ENCODE results near the gene NCK2.
"Not testable (repeated sequence)": the region's sequence is repeated elsewhere in the genome, so short reads cannot be mapped to it uniquely, and the experiment has no call there.

The NCK2 gene

DNA sequence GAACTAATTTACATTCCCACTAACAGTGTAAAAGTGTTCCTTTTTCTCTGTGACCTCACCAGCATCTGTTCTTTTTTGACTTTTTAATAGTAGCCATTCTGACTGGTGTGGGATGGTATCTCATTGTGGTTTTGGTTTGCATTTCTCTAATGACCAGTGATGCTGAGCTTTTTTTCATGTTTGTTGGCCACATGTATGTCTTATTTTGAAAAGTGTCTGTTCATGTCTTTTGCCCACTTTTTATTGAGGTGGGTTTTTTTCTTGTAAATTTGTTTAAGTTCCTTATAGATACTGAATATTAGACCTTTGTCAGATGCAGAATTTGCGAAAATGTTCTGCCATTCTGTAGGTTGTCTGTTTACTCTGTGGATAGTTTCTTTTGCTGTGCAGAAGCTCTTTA is 153.0 kb downstream of the NCK2 start:
- not testable (repeated sequence) for DNase-seq

DNA sequence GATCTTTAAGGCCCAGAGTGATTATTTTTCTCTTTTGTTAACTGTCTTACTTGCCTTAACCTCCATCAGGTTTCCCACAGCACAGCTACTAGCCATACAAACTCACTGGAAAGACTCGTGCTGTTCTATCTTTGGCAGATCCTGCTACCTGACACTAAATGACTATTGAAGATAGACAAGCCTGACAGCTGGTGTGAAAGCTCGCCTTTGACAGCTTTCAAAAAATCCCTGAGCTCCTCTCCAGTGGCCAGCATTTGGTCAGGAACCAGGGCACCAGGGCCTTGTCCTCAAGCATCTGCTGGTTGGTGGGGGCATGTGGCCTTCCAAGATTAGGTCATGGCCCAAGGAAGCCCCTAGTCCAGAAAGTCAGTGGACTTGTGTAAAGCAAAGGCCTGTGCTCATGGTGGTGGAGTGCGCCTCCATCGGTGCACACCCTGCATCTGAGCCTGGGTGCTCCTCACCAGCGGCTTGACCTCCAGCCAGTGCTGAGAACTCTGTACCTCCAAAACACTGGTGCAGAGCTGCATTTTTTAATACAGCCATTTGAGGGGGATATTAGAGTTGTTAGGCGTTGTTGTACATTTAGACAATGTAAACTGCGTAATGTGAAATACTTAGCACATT is 158.5 kb downstream of the NCK2 start:
- no peak for DNase-seq

DNA sequence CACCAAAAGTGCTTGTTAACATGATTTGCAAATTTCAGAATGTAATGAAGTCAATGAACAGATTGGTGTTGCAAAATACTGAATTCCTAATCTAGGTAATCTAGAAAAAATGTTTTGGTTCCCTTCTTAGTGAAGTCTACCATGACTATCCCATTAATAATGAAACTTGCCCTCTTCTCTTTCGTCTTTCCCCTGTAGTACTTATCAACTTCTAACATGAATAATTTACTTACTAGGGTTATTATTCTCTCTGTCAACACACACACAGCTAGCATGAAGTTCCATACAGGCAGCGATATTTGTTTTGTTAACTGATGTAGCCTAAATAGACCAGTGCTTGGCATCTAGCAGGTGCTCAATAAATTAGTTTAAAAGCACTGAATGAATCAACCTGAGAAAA is 160.2 kb downstream of the NCK2 start:
- DNase-seq: no peak

DNA sequence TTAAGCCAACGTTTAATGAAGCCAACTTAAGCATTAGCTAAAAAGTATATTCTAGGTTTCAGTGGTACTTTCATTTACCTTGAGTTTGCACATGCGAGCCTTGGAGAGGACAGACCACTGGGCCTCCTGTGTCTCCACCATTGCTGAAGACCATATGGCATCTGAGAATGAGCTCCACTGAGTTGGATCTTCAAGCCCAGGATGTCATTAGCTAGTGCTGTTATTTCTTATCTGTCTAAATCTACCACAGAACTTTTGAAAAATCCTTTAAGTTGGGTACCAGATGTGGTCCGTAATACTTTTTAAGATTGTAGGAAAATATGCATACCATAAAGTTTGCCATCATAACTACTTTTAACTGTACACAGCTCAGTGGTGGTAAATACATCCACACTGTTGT is 161.8 kb downstream of the NCK2 start:
- no peak for DNase-seq

DNA sequence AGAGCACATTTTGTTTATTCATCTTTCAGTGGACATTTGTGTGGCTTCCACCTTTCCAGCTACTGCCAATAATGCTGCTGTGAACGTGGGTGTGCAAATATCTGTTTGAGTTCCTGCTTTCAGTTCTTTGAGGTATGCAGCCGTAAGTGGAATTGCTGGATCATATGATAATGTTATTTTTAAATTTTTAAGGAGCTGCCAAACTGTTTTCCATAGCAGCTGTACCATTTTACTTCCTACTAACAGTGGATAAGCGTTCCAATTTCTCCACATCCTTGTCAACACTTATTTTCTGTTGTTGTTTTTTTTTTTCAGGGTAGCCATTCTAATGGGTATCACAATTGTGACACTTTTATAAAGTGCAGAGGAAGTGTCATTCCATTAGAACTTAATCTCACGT is 162.5 kb downstream of the NCK2 start:
- no peak for DNase-seq

DNA sequence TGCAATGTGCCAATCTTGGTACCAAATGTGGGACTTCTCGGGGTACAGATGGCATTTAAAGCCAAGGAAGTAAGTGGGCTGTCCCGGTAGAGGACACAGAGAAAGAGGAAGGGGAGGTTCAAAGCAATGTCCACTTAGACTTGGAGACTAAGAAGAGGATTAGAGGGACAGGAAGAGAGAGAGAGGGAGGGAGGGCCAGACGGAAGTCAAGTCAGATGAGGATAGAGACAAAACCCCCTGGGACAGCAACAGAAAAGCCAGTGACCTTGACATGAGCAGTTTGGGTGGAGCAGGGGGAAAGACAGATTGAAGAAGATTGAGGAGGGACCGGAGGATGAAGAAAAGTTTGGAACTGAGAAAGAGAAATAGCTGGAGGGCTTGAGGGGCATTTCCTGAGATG is 164.5 kb downstream of the NCK2 start:
- DNase-seq: no peak

DNA sequence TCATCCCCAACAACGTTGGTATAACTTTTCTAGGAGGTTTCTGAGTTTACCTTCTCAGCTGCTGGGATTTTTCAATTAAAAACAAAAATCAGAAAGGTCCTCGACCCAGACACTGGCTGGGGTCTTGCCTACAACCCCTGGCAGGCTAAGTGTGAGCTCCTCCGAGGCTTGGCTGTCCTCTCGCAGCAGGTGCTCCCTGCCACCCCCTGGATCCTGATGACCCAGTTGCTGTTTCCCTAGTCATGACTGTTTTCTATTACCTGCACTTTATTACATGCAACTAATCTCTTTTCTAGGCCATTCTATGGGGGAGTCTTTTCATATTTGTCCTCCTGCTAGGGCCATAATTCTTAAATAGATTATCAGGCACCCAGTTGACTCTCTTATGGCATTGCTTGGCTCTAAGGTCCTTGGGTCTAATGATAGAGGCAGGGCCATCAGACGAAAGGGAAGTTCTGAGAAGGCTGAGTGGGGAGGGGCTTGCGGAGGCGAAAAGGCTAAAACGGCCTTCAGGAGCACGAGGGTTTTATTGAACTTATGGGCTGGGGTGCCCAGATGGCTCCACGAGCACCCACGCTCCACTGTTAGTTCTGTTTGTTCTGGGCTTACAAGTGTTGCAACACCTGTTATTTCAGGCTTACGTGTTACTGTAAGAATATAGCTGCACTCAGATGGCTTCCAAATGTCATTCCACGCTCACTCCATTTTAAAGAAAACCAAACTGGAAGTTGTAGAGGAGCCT is 166.0 kb downstream of the NCK2 start:
- DNase-seq: no peak

DNA sequence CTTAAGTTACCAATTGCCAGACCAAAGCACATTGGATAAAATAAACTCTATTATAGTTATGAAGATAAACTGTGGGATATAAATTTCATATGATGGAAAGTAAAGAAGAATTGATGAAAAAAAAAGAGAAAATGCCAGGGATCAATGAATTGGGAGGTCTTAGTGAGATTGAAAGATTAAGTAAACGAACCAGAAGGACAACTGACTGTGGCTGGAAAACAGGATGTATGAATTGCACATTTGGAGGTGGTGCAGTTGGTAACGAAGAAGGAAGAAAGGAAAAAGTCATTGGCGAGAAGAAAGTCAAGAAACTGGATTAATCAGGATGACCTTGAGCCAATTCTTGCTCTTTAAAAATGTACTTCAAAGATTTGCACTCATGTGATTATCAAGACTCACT is 166.7 kb downstream of the NCK2 start:
- no peak for DNase-seq

DNA sequence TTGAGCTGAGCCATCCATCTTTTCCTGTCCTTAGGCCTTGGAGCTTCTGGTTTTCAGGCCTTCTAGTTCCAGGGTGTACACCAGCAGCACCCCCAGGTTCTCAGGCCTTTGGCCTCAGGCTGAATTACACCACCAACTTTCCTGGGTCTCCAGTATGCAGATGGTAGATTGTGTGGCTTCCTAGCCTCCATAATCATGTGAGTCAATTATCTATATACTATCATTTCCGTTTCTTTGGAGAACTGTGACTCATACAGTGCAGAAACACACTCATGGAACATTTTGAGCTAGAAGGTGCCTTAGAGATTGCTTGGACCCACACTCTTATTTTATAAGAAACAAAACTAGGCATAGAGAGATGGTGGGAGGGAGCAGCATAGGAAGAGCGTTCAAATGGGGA is 167.4 kb downstream of the NCK2 start:
- DNase-seq: no peak

DNA sequence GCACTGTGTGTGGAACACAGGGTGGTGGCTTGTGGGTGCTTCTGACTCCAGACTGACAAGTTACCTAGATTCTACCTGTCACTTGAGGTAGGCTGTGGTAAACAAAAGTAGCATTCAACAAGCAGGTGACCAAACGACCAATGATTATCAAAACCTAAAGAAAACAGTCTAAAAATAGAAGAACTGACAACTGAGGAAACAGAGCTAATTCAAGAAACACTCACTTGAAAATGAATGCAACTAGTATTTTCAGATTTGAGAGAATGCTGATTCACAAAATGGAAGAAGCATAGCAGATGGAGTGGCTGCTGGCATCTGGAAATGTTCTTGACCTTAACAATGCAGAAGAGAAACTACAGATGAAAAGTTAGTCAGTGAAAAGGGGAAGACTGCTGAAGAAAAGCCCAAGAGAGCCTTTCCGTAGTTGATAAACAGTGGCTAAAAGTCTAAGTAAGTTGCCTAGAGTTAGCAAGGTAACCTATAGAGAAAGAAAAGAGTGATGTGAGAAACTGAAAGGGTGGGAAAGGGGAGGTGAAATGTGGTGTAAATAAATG is 170.4 kb downstream of the NCK2 start:
- peak; percentile 76 for DNase-seq

DNA sequence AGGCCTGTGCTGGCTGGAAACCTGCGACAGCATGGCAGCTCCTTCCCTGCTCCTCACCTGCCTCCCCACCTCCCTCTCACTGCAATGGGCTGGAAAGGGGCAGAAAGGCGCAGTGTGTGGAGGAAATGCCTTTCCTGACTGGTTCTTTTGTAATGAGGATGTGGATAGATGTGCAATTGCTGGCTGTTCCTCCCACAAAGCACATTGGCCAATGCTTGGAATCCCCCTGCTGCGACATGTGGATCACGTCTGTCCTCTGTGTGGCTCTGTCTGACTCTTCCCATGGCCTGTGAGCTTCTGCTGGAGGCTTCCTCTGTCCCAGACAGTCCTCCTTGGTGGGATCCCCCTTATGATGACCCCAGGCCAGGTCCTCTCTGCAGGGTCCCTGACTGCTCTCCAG is 172.5 kb downstream of the NCK2 start:
- DNase-seq: peak; percentile 88

DNA sequence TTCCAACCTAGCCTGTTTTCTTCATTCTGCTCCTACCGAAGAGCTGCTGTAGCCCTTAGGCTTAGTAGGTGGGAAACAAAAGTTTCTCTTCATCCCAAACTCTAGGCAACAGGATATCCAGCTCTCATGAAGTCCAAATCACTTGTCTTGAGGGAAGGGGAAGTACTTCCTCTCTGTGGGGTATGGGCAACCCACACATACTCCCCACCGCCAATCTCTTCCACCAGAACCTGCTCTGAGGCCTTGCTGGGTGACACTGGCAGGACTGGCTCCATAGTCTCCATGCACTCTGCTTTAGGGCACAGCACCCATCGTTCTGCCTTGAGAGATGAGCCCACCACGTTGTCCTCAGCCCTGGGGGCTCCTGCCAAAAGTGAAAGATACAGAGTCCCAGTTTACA is 173.0 kb downstream of the NCK2 start:
- DNase-seq: peak; percentile 13

DNA sequence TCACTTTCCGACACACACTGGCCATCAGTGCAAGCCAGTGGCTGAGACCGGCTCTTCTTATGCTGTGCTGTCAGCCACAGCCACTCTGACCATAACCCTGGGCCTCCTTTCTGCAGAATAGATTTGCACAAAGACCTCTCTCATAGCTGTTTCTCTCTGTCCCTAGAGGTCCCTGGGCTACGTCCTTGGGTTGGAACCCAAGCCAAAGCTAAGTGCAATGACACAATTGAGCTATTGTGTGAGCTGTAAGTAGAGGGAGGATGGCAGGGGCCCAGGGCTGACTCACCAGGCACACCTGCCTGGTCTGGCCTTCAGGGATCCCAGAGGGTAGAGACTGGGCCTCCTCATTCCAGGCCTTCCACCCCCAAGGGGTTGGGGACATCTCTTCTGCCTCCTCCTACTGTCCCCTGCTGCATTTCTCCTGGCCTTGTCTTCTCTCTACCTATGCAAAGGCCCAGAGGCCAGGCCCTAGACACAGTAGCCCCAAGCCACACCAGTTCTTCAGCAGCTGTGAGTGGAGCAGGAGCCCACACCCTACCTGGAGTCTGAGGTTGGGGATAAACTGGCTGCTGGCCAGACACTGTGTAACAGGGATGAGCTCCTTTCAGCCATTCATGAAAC is 174.6 kb downstream of the NCK2 start:
- no peak for DNase-seq

DNA sequence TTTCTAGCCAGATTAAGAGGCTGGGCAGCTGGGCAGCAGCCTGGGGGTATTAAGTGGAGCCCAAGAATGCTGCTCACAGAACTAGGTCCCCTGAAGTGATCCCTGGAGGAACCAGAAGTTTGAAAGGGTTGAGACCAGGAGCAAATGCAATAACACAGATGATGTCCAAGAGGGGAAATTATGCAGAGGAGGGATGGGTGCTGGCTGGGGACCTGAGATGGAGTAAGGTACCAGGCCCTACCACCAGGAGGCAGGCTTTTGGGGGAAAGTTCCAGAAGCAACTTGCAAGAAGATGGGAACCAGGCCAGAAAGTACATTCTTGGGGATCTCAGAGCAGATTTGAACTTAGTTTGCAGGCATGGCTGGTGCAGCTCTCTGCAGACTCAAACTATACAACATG is 175.1 kb downstream of the NCK2 start:
- peak; percentile 11 for DNase-seq

DNA sequence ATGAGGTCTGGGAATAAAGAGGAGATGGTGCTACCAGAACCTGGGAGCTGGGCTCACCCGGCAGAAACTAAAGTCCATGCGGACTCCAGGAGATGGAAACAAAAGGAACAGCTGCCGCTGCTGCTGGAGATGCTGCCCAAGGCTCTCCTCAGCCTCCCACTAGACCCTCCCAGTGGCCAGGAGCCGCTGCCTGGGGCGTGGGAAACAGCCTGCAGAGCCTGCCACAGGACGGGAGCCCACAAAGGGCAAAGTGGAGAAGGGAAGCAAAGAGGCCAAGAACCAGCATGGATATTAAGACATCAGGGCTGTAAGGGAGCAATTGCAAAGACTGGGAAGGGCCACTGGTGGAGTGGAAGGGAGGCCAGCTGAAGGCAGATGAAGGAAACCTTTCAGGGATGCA is 179.6 kb downstream of the NCK2 start:
- DNase-seq: no peak

DNA sequence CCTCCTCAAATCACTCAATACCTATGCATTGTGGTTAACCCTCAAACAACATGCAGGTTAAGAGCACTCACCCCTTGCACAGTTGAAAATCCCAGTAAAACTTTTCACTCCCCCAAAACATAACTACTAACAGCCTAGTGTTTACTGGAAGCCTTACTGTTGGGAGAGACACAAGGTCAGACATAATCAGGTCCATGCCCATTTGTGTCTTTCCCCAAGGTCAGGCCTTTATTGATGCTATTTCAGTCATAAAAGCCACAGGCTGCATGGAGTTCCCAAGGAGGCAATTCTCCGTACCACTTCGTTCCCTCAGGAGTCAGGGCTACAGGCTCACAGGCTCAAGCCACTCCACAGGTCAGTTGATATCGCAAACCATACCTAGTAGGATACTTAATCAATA is 180.2 kb downstream of the NCK2 start:
- no peak for DNase-seq

DNA sequence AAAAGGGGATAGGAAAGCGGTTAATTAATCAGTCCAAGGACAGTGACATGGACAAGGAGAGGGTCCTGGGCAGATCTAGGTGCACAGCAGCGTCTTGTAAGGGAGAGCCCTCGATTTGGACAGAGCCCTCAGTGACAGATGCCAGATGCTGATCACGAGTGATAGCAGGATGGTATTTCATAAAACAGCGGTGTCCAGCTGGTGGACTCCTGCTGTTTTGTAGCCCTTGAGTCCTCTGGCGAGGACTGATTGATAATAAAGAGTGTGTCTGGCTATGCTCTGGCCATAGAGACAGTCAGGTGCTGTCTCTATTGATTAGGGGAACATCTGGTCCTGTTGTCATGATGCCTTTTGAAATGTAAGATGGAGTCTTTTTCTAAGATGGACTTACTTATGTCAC is 180.7 kb downstream of the NCK2 start:
- no peak for DNase-seq

DNA sequence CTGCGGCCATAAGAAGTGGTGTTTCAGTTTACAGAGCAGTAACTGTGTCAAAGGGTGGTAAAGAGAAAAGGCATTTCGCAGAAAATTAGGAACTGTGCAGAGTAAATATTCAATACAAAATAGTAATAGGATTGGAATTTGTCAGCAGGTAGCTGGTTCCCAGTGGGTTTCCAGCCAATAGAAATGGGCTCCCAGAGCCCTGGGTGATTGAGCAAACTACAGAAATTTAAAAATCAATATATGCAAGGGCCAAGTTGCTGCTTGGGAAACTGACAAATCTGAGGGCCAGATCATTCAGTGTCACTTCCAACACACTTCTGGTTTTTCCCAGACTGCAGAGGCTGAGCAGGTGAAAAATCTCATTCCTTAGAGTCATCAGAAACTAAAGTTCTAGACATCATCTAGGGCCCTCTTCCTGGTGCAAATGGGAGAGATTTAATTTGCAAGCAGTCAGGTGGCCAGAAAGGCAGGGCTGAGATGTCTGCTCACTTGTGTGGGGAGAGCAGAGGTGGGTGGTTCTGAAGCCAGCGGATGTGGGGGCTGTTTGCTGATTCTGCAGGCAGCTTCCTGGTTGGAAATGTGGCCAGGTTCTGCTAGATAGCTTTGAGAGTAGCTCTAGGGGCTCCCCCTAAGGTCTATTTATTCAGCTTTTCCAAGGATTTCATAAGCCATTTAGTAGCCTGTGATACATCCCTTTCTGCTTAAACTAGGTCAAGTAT is 182.4 kb downstream of the NCK2 start:
- DNase-seq: no peak

DNA sequence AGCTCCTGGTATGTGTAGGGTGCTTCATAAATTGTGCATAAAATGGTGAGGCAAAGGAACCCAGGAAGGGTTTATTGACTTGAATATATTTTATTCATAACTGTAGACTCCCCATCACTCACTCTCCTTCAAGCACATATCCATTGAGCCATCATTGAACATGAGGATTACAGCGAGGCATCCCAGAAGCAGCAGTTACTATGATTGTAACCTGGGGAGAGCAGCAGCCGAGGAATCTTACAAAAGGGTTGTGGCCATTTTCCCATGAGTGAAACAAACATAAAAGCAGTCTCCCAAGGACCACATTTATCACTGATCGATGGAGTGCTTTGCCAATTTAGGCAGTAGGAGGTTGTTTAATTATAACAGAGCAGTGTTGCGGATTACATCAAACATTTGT is 183.4 kb downstream of the NCK2 start:
- no peak for DNase-seq

DNA sequence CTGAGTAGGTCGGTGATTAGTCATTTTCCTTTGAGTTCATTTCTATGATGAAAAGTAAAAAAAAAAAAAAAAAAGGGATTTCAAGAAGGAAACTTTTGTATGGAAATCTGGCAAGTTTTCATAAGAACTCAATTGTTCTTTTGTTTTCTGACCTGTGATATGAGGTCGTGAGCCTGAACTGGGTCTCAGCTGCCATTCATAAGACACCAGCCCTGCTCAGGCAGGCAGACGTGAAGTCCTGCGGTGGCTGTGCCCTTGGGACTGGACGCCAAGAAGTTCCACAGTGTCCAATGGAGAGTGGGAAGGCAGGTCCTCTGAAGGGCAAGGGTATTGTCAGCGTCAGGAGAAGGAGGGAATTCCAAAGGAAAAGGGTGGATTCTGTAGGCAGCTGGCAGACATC is 183.9 kb downstream of the NCK2 start:
- DNase-seq: no peak

DNA sequence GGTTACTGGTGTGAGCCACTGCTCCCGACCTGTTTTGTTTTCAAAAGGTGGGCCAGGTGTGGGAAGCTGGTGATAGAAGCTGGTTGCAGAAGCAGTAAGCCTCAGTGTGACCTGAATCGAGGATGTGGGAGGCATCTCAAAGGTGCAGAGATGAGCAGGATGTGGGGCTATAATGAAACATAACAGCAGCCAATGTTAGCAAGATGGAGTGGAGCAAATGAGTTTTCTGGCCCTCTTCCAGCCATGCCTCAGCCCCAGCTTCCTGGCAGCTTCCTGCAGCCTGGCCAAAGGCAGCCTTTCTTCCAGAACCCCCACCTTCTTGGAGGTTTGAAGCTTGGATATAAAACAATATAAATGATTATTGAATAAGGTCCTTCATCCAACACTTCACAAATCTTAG is 184.8 kb downstream of the NCK2 start:
- no peak for DNase-seq

DNA sequence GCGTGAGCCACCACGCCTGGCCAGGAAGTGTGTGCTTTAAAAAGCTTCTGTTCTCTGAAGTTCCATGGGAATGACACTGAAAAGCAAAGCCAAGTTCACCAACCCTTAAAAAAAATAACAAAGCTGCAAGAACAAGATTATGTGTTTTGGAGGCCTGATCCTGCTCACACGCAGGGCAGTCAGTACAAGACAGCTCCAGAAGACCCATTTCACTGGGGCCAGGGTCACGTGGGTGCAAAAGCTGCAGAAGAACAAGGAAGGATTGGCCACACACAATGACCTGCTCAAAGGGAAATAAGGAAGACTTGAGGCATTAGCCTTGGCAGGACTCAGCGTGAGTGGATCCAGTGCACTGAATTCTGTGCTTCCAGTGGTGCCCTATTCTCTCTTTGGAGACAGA is 187.9 kb downstream of the NCK2 start:
- DNase-seq: no peak

DNA sequence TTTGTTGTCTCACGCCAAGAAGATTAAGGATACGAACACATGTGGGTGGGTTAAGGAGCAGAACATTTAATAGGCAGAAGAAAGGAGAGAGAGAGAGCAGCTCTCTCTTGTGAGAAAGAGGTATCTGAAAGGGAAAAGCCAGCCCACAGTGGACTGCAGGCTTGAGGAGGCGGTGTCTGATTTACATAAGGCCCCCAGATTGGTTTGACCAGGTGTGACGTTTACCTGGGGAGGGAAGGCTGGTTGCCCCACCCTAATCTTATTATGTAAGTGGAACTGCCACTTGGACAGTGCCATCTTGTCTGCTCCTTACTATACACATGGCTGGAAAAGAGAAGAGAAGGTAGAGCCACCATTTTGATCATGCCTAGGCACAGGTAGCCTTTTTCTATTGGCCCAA is 189.2 kb downstream of the NCK2 start:
- no peak for DNase-seq

DNA sequence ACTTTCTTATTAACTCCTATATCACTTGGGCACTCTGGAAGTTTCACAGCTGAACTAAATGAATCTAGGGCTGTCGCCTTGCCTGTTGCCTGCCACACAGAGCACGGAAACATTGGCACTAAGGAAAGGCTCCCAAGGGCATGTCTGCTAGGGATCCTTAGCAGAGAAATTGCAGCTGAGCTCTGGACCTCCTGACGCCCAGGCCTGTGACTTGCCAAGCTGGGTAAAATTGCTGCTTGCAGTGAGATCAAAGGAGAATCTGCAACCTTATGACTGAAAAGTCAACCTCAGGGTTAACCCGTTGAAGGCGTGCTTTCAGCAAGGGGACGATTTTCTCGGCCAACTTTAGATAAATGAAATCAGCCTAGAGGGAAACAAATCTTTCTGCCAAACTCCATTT is 189.8 kb downstream of the NCK2 start:
- DNase-seq: no peak

All from inflammatory macrophage treated with lipopolysaccharide for 4 hours (primary cell).